Effector memory CD4-positive, alpha-beta T cell (primary cell): ENCODE data around the gene RGL1.

Experiments used
- DNase-seq, 3 donors: peaks; one replicate each; pipeline ENCODE4 v3.0.0-alpha.2; 2020
- H3K27ac ChIP-seq: 2 replicates; pipeline ENCODE4 v1.7.0; 2013; ENCODE audit warnings: mild to moderate bottlenecking, low read length, moderate library complexity; ENCODE audit not compliant: insufficient read depth, poor library complexity, severe bottlenecking
- H3K27me3 ChIP-seq: replicated peaks from 2 replicates; pipeline ENCODE4 v1.7.0; 2013; ENCODE audit warnings: mild to moderate bottlenecking, low read length; ENCODE audit not compliant: insufficient read depth, control insufficient read depth, poor library complexity, severe bottlenecking
- H3K36me3 ChIP-seq: 2 replicates; pipeline ENCODE4 v1.7.0; 2013; ENCODE audit warnings: mild to moderate bottlenecking, low read length, moderate library complexity; ENCODE audit not compliant: control insufficient read depth, insufficient read depth
- H3K4me1 ChIP-seq: 2 replicates; pipeline ENCODE4 v1.7.0; 2013; ENCODE audit warnings: low read length, mild to moderate bottlenecking; ENCODE audit not compliant: control insufficient read depth, insufficient read depth, poor library complexity, severe bottlenecking
- H3K4me3 ChIP-seq: 2 replicates; pipeline ENCODE4 v1.7.0; 2013; ENCODE audit warnings: low read length, low read depth, mild to moderate bottlenecking; ENCODE audit not compliant: insufficient read depth, poor library complexity, severe bottlenecking
- H3K9me3 ChIP-seq: 2 replicates; pipeline ENCODE4 v1.7.0; 2013; ENCODE audit warnings: mild to moderate bottlenecking, low read length, moderate library complexity; ENCODE audit not compliant: control insufficient read depth

RGL1 gene

DNA sequence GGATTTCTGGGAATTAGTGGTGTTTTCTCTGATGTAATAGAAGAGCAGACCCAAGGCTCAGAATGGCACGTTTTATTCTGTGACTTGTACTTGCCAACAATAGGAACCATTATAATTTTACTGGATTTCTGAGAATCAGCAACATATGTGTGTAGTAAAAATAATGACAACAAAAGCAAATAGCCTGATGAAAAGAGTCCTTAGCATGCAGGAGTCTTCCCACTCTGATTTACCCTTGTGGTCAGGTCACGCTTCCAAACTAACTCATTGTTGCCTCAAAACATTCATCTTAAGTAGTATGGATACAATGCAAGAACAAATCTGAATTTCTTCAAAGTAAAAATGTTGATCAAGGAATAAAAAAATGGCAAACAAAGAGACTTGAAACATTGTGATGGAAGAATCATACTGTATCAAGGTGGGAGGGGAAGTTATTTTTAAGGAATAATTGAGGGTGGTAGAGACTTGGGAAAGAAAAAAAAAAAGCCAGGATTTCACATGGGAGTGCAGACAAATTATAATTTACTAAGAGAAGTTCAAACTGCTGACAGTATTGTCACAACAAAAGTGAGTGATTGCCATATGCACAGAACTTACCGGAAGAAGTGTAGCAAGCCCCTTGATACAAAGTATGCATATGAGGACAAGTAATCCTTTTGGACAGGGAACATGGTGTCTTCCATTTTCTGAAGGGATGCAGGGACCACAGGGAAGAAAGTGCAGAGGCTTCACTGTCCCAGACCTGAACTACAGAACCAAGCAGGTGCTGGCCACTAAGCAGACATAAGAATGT, 31.2 kb upstream of the RGL1 start:
- no peak overlapping the region for H3K4me3 ChIP-seq
- H3K27me3 ChIP-seq, result no peaks in the 10 kb centered on the region
- H3K9me3 ChIP-seq, result peaks cover 5% of the 10 kb centered on the region
- H3K27ac ChIP-seq, result no peak overlapping the region
- H3K4me1 ChIP-seq, result no peaks in the 10 kb centered on the region
- H3K36me3 ChIP-seq, result no peaks in the 10 kb centered on the region
- no peak for DNase-seq

DNA sequence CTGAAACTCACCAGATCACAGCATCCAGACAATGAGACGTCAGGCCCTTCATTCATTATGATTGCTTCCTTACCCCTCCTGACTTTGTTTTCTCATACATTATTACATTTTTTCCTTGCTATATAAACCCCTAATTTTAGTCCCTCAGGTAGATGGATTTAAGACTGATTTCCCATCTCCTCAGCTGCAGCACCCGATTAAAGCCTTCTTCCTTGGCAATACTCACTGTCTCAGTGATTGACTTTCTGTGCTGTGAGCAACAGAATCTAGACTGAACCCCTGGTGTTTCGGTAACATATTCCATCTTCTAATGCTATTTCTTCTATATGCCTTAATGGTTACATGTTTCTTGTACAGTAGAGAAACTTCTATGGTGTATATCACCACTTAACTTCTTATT, 30.0 kb upstream of the RGL1 start:
- DNase-seq, result no peak
- H3K4me3 ChIP-seq, result no peak overlapping the region
- no peaks in the 10 kb centered on the region for H3K4me1 ChIP-seq
- no peaks in the 10 kb centered on the region for H3K36me3 ChIP-seq
- no peak overlapping the region for H3K27ac ChIP-seq
- H3K9me3 ChIP-seq, result peaks cover 5% of the 10 kb centered on the region
- H3K27me3 ChIP-seq, result no peaks in the 10 kb centered on the region

DNA sequence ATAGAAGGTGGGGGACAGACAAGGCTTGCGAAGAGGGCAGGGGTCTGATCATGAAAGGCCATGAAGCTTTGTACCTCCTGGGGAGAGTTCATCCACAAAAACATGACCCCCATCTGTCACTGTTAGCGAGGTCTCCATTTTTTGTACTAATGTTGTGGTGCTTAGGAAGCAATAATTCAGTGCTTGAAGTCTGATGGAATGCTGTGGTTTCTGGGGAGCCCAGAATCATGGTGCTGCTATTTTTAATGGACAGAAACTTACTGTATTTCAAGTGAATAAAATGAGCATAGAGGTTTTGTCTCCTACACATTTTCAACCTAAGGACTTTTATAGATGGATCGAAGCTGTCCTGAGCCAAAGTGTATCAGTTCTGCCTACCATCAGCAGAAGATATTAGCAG, 28.2 kb upstream of the RGL1 start:
- H3K27ac ChIP-seq, result no peak overlapping the region
- H3K27me3 ChIP-seq, result no peaks in the 10 kb centered on the region
- no peaks in the 10 kb centered on the region for H3K9me3 ChIP-seq
- H3K4me3 ChIP-seq, result no peak overlapping the region
- no peaks in the 10 kb centered on the region for H3K36me3 ChIP-seq
- DNase-seq, result no peak
- H3K4me1 ChIP-seq, result no peaks in the 10 kb centered on the region

DNA sequence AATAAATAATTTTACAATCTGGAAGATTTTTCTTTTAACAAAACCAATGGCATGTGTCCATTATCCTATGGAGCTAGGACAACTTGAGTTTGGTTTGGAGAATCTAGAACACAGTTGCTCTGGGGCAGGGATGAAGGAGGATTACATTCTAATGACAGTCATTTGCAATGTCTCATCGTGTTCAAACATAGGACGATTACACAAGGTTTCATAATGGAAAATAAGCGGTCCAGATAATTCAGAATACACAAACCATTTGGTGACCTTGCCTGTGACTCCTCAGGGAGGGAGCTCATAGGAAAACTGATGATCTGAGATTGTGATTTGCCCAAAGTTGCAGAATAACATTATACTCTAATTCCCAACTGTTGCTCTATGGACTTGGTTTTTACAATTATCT, 27.6 kb upstream of the RGL1 start:
- Histone ChIP-seq H3K36me3 (no peaks in the 10 kb centered on the region), H3K27ac (no peak overlapping the region), H3K9me3 (no peaks in the 10 kb centered on the region), H3K4me3 (no peak overlapping the region), H3K4me1 (no peaks in the 10 kb centered on the region), H3K27me3 (no peaks in the 10 kb centered on the region)
- no peak for DNase-seq

DNA sequence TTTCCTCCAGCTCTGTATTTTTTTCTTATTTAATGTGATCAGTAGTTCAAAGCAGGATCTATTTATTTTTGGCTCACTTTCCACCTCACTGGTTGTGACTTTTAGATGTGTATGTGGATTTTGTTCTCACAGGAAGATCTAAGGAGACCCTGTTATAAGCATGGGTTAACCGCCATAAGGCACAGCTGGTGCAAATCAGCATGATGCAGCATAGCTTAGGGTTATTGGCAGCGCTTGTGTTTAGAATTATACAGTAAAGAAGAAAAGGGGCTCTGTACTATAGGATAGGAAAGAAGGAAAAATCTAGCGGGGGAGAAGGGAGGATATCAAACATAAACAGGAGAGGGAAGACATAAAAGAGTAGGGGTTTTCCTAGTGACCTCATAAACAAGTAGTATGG, 26.9 kb upstream of the RGL1 start:
- H3K27ac ChIP-seq, result no peak overlapping the region
- H3K27me3 ChIP-seq, result no peaks in the 10 kb centered on the region
- no peak for DNase-seq
- no peak overlapping the region for H3K4me3 ChIP-seq
- H3K9me3 ChIP-seq, result no peaks in the 10 kb centered on the region
- no peaks in the 10 kb centered on the region for H3K36me3 ChIP-seq
- no peaks in the 10 kb centered on the region for H3K4me1 ChIP-seq

DNA sequence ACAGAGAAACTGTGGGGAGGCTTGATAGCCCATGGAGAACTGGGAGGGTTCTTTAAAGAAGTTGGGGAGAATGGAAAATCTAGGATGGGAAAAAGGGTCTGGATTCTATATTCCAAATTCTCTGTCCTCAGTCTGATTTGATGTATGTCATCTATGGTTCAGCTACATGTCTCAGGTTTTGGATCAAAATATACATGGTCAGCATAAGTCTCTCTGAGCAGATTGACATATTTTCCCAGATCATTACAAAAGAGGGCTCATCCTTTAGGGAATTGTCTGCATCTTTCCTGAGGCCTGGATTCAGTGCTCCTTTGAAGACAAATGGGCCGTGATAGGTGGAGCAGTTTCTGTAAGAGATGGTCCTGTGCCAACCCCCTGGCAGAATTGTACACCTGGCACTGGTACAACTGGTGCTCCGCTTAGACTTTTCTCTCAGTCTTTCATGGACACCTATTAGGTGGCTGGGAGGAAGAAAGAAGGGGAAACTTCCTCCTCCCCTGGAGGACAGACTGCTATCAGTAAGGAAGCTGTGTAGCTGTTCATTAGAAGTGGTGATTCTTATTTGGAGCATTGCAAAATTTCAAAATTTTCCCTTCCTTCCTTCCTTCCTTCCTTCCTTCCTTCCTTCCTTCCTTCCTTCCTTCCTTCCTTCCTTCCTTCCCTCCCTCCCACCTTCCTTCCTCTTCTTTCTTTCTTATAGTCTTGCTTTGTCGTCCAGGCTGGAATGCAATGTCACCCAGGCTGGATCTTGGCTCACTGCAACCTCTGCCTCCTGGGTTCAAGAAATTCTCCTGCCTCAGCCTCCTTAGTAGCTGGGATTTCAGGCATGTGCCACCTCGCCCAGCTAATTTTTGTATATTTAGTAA, 26.1 kb upstream of the RGL1 start:
- DNase-seq, result no peak
- Histone ChIP-seq H3K27ac (no peak overlapping the region), H3K27me3 (no peaks in the 10 kb centered on the region), H3K4me3 (no peak overlapping the region), H3K9me3 (no peaks in the 10 kb centered on the region), H3K36me3 (no peaks in the 10 kb centered on the region), H3K4me1 (no peaks in the 10 kb centered on the region)

DNA sequence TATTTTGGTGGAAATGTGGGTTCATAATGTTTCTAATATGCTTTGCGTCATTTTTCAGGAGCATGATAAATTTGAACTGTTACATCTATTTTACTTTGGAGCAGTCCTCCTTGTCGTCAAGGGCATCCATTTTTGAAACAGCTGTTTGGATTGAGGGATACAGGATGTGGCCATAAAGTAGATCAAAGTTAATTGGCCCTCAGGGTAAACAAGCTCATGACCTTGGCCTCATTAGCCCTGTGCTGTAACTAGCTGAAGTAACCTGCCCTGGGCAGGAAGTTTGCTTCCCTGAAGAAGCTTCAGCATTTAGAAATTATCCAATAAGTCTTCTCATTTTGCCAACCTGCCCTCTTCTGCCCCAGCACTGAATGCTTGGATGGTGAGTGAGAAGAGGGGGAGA, 24.8 kb upstream of the RGL1 start:
- Histone ChIP-seq H3K27me3 (no peaks in the 10 kb centered on the region), H3K4me3 (no peak overlapping the region), H3K9me3 (no peaks in the 10 kb centered on the region), H3K4me1 (no peaks in the 10 kb centered on the region), H3K36me3 (no peaks in the 10 kb centered on the region), H3K27ac (no peak overlapping the region)
- no peak for DNase-seq

DNA sequence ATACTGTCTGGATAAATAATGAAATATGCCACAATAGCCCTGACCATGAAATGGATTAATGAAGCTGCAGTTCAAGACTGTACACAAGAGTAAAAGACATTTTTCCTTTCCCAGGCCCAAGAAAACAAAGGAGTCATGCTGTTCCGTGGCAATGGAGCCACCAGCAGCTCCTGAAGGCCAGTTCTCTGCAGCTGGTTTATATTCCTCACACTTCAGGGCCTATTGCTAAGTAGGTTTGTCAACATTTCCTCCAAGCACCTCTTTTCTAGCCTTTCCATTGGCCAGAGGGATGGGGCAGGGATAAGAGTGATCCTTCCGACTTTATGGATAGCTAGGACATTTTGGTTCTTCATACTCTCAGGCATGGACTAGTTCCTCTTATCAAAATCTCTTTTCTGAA, 24.2 kb upstream of the RGL1 start:
- Histone ChIP-seq H3K4me1 (no peaks in the 10 kb centered on the region), H3K27me3 (no peaks in the 10 kb centered on the region), H3K36me3 (no peaks in the 10 kb centered on the region), H3K4me3 (no peak overlapping the region), H3K9me3 (no peaks in the 10 kb centered on the region), H3K27ac (no peak overlapping the region)
- DNase-seq, result no peak

DNA sequence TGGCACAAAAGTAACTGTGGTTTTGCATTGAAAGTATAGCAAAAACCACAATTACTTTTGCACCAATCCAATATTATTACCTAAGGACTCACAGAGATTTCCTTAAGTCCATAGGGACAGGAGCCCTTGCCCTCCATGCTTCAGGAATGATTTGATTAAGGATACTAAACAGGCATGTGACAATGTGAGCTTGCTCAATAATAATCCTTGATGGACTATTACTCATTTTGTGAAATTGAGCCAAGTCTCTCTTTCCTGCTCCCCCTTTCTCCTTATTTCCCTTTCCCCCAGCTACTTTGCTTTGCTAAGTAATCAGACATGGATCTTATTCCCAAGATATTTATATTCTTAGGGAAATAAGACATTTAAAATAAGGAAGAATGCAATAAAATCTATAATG, 21.6 kb upstream of the RGL1 start:
- no peaks in the 10 kb centered on the region for H3K36me3 ChIP-seq
- H3K27ac ChIP-seq, result no peak overlapping the region
- no peak for DNase-seq
- H3K27me3 ChIP-seq, result no peaks in the 10 kb centered on the region
- H3K4me3 ChIP-seq, result no peak overlapping the region
- no peaks in the 10 kb centered on the region for H3K9me3 ChIP-seq
- H3K4me1 ChIP-seq, result no peaks in the 10 kb centered on the region
